H9 (cell line): Measurements from ENCODE around the gene NDC80. TPM values are rescaled to one million over a fixed set of nuclear protein-coding genes. Genes with fewer than 3 reads are reported as not detected.

Source experiments
- DNase-seq: peaks from one replicate; pipeline ENCODE4 v3.0.0-alpha.2; 2017
- H2AFZ ChIP-seq: one replicate; pipeline ENCODE4 v1.6.1; 2013; ENCODE audit warnings: mild to moderate bottlenecking, low read length, control low read depth, moderate library complexity
- H2AK5ac ChIP-seq: 2 replicates; pipeline ENCODE4 v1.6.1; 2013; ENCODE audit warnings: low read length, control low read depth, mixed read lengths; ENCODE audit not compliant: insufficient read length
- H2BK120ac ChIP-seq: one replicate; pipeline ENCODE4 v1.6.1; 2013; ENCODE audit warnings: low read depth, mild to moderate bottlenecking, low read length, control low read depth, inconsistent platforms; ENCODE audit not compliant: poor library complexity, severe bottlenecking
- H2BK12ac ChIP-seq: 2 replicates; pipeline ENCODE4 v1.6.1; 2013; ENCODE audit warnings: low read length, control low read depth, mixed read lengths, low read depth; ENCODE audit not compliant: insufficient read length
- H2BK15ac ChIP-seq: 2 replicates; pipeline ENCODE4 v1.6.1; 2013; ENCODE audit warnings: low read depth, low read length, control low read depth
- H2BK20ac ChIP-seq: one replicate; pipeline ENCODE4 v1.6.1; 2013; ENCODE audit warnings: low read depth, mild to moderate bottlenecking, low read length, control low read depth, inconsistent platforms; ENCODE audit not compliant: poor library complexity, severe bottlenecking
- H2BK5ac ChIP-seq: 2 replicates; pipeline ENCODE4 v1.6.1; 2013; ENCODE audit warnings: low read length, control low read depth, mixed read lengths; ENCODE audit not compliant: insufficient read length
- H3K14ac ChIP-seq: 2 replicates; pipeline ENCODE4 v1.6.1; 2013; ENCODE audit warnings: low read length, control low read depth; ENCODE audit not compliant: insufficient read depth
- H3K18ac ChIP-seq: 2 replicates; pipeline ENCODE4 v1.6.1; 2013; ENCODE audit warnings: low read depth, mild to moderate bottlenecking, mixed read lengths, low read length, control low read depth; ENCODE audit not compliant: insufficient read length
- H3K23ac ChIP-seq: 2 replicates; pipeline ENCODE4 v1.6.1; 2013; ENCODE audit warnings: low read length, control low read depth, mixed read lengths, low read depth; ENCODE audit not compliant: insufficient read length
- H3K23me2 ChIP-seq: 2 replicates; pipeline ENCODE4 v1.6.1; 2013; ENCODE audit warnings: low read depth, mild to moderate bottlenecking, mixed read lengths, low read length, control low read depth; ENCODE audit not compliant: insufficient read length, poor library complexity, severe bottlenecking
- H3K27ac ChIP-seq: 2 replicates; pipeline ENCODE4 v1.5.1; 2013; ENCODE audit warnings: low read length, control low read depth, mixed read lengths, low read depth; ENCODE audit not compliant: insufficient read length
- H3K27me3 ChIP-seq: 2 replicates; pipeline ENCODE4 v1.6.1; 2013; ENCODE audit warnings: low read length, control low read depth, inconsistent platforms; ENCODE audit not compliant: insufficient read depth
- H3K4ac ChIP-seq: 2 replicates; pipeline ENCODE4 v1.6.1; 2013; ENCODE audit warnings: low read depth, mild to moderate bottlenecking, control low read depth, inconsistent platforms, low read length, moderate library complexity
- H3K4me1 ChIP-seq: 2 replicates; pipeline ENCODE4 v1.6.1; 2013; ENCODE audit warnings: low read length, control low read depth, inconsistent platforms; ENCODE audit not compliant: insufficient read depth
- H3K4me2 ChIP-seq: 2 replicates; pipeline ENCODE4 v1.6.1; 2013; ENCODE audit warnings: low read length, control low read depth, mixed read lengths; ENCODE audit not compliant: insufficient read length, insufficient read depth
- H3K56ac ChIP-seq: 2 replicates; pipeline ENCODE4 v1.6.1; 2013; ENCODE audit warnings: low read depth, mild to moderate bottlenecking, mixed read lengths, low read length, control low read depth; ENCODE audit not compliant: insufficient read length
- H3K79me1 ChIP-seq: 2 replicates; pipeline ENCODE4 v1.6.1; 2013; ENCODE audit warnings: low read depth, mild to moderate bottlenecking, moderate library complexity, low read length, control low read depth, inconsistent platforms; ENCODE audit not compliant: insufficient read depth, poor library complexity, severe bottlenecking
- H3K79me2 ChIP-seq: 2 replicates; pipeline ENCODE4 v1.6.1; 2013; ENCODE audit warnings: low read length, control low read depth, inconsistent platforms; ENCODE audit not compliant: insufficient read depth
- H3K9ac ChIP-seq: 2 replicates; pipeline ENCODE4 v1.6.1; 2013; ENCODE audit warnings: low read length, control low read depth, mixed read lengths; ENCODE audit not compliant: insufficient read length; ENCODE audit errors: extremely low read depth
- H3K9me3 ChIP-seq: one replicate; pipeline ENCODE4 v1.6.1; 2013; ENCODE audit warnings: low read depth, low read length, inconsistent platforms; ENCODE audit not compliant: control insufficient read depth
- H3T11ph ChIP-seq: one replicate; pipeline ENCODE4 v1.6.1; 2013; ENCODE audit warnings: mild to moderate bottlenecking, low read length, control low read depth, inconsistent platforms
- H4K20me1 ChIP-seq: one replicate; pipeline ENCODE4 v1.6.1; 2013; ENCODE audit not compliant: control insufficient read depth, insufficient read length, insufficient read depth
- H4K5ac ChIP-seq: 2 replicates; pipeline ENCODE4 v1.6.1; 2013; ENCODE audit warnings: low read depth, mild to moderate bottlenecking, mixed read lengths, low read length, control low read depth; ENCODE audit not compliant: insufficient read length
- H4K8ac ChIP-seq: replicated peaks from 2 replicates; pipeline ENCODE4 v1.6.1; 2013; ENCODE audit warnings: low read length, control low read depth, mixed read lengths, low read depth; ENCODE audit not compliant: insufficient read length
- H4K91ac ChIP-seq: 2 replicates; pipeline ENCODE4 v1.6.1; 2013; ENCODE audit warnings: low read depth, mild to moderate bottlenecking, moderate library complexity, mixed read lengths, low read length, control low read depth; ENCODE audit not compliant: insufficient read length
- H3K27ac Mint-ChIP-seq, 3 experiments: 2 replicates in 2 of 3; 3 replicates in 1 of 3; pipeline ENCODE4 v1.8.0; 2020 to 2021; ENCODE audit warnings: mixed read lengths in 3 of 3, mild to moderate bottlenecking in 1 of 3, moderate library complexity in 1 of 3
- H3K27me3 Mint-ChIP-seq: 2 replicates; pipeline ENCODE4 v1.8.0; 2021; ENCODE audit warnings: low read depth, mild to moderate bottlenecking, moderate library complexity, mixed read lengths
- H3K36me3 Mint-ChIP-seq, 3 experiments: 2 replicates in 2 of 3; 3 replicates in 1 of 3; pipeline ENCODE4 v1.8.0; 2020 to 2021; ENCODE audit warnings: low read depth in 3 of 3, mixed read lengths in 3 of 3; ENCODE audit not compliant: insufficient read depth in 1 of 3
- H3K4me1 Mint-ChIP-seq, 2 experiments: 2 replicates each; pipeline ENCODE4 v1.8.0; 2020; ENCODE audit warnings: mixed read lengths in 2 of 2
- H3K4me3 Mint-ChIP-seq, 2 experiments: 2 replicates in 1 of 2; 3 replicates in 1 of 2; pipeline ENCODE4 v1.8.0; 2020 to 2021; ENCODE audit warnings: mild to moderate bottlenecking in 2 of 2, mixed read lengths in 2 of 2, moderate library complexity in 1 of 2
- H3K9me3 Mint-ChIP-seq, 2 experiments: 2 replicates in 1 of 2; 3 replicates in 1 of 2; pipeline ENCODE4 v1.8.0; 2020; ENCODE audit warnings: mild to moderate bottlenecking in 2 of 2, mixed read lengths in 2 of 2, moderate library complexity in 1 of 2
- WGBS: extraction: QIAGEN DNeasy Blood & Tissue Kit; methylation state at CpG from one replicate; pipeline ENCODE4 v1.1.7; 2013; ENCODE audit warnings: missing lambda C conversion rate, low lambda C conversion rate, mixed read lengths; ENCODE audit not compliant: insufficient read length; ENCODE audit errors: extremely low coverage; 5-methylcytosine and 5-hydroxymethylcytosine counted together
- total RNA-seq: library from RNA; stranded (reverse); gene quantifications from 2 replicates; pipeline ENCODE4 v1.2.1, GENCODE V29; 2021
- TF ChIP-seq, protein P1 (sequence below): fragments of 200-600 bp; sonication (generic); conservative IDR thresholded peaks from 3 replicates; pipeline ENCODE4 v1.8.0; 2021; ENCODE audit warnings: antibody characterized with exemption, mild to moderate bottlenecking

The NDC80 gene
- total RNA-seq, 1 experiment from 2014 or later: 39.5 TPM

DNA sequence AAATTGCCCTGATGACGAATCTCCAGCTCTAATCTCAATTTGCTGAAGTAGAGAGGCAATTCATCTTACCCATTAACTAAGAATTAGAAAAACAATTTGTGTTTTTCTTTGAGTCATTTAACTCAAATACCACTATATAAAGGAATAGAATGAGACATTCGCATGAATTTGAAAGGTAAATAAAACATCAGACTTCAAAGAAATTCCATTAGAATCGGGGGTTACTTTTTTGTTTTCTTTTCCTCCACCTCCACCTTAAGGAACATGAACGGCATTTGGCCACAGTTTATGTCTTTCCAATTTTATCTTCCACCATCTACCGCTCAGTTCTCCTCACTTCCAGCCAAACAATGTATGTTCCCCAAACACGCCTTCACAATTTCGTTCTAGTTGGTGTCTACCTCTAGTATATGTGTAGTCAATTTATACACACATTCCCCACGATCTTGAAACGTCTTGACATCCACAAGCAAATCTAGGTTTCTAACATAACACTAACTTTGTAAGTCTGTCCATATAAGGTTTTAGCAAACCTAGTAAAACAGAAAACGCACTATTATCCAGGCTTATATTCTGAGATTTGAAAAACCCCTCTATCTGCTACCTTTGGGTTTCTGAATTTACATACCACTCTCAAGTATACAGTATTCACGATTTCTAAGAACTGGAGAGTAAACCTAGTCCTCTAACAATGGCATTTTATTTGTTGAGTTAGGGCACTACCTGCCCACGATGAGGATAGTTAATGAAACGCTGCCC, 83.0 kb downstream of the NDC80 start:
- Histone ChIP-seq H3K23me2 (peaks cover 11% of the 10 kb centered on the region), H3K4me1 (peaks cover 2% of the 10 kb centered on the region; the same call in 1 of the 2 replicates), H3K79me2 (peaks cover 7% of the 10 kb centered on the region; the same call in 1 of the 2 replicates), H4K5ac (no peak overlapping the region), H4K20me1 (no peaks in the 10 kb centered on the region), H4K8ac (no peak overlapping the region), H3K4me2 (peak overlapping the region; percentile 97), H2AFZ (peak overlapping the region; percentile 67), H3K23ac (no peak overlapping the region), H3K4ac (no peak overlapping the region), H4K91ac (no peak overlapping the region), H3K27me3 (peaks cover 17% of the 10 kb centered on the region; the same call in 1 of the 2 replicates), H2BK5ac (no peak overlapping the region), H2BK12ac (no peak overlapping the region), H2AK5ac (no peak overlapping the region), H3K27ac (no peak overlapping the region), H2BK15ac (no peak overlapping the region), H3K9me3 (no peaks in the 10 kb centered on the region), H3K14ac (no peak overlapping the region), H3K79me1 (no peaks in the 10 kb centered on the region), H3T11ph (no peak overlapping the region), H2BK20ac (no peak overlapping the region), H3K56ac (no peak overlapping the region), H3K9ac (peak overlapping the region; percentile 59), H2BK120ac (no peak overlapping the region), H3K18ac (no peak overlapping the region)
- Mint-ChIP-seq H3K4me1 (peaks cover 27 to 30% of the 10 kb centered on the region in 2 experiments), H3K36me3 (peaks cover 0 to 4% (median 0%) of the 10 kb centered on the region in 3 experiments; a peak in 2 of 7 replicates), H3K27ac (no peak overlapping the region), H3K9me3 (no peaks in the 10 kb centered on the region; a peak in 1 of 5 replicates), H3K27me3 (peaks cover 37% of the 10 kb centered on the region), H3K4me3 (peak overlapping the region; percentile 92)
- WGBS: no CpG with 5 or more reads among the region's 13 CpGs
- DNase-seq: no peak
- TF ChIP-seq, protein P1, sequence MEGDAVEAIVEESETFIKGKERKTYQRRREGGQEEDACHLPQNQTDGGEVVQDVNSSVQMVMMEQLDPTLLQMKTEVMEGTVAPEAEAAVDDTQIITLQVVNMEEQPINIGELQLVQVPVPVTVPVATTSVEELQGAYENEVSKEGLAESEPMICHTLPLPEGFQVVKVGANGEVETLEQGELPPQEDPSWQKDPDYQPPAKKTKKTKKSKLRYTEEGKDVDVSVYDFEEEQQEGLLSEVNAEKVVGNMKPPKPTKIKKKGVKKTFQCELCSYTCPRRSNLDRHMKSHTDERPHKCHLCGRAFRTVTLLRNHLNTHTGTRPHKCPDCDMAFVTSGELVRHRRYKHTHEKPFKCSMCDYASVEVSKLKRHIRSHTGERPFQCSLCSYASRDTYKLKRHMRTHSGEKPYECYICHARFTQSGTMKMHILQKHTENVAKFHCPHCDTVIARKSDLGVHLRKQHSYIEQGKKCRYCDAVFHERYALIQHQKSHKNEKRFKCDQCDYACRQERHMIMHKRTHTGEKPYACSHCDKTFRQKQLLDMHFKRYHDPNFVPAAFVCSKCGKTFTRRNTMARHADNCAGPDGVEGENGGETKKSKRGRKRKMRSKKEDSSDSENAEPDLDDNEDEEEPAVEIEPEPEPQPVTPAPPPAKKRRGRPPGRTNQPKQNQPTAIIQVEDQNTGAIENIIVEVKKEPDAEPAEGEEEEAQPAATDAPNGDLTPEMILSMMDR: no peak
